NOMO-1 treated with DMSO at 0.1 percent for 48 hours (cell line): ENCODE results near the gene NID1.
"Not testable (repeated sequence)": the region's sequence is repeated elsewhere in the genome, so short reads cannot be mapped to it uniquely, and the experiment has no call there.

Experiments
- DNase-seq: peaks from one replicate; lab custom pipeline; 2025; ENCODE audit not compliant: unreplicated experiment; lab: John Stamatoyannopoulos, UW

NID1 gene

GRCh38 chr1:236096660-236097482 lies 32.0 kb upstream of the NID1 start:
- DNase-seq: peak; percentile 69

- no peak for DNase-seq
Observed at GRCh38 chr1:236095705-236096520, 31.0 kb upstream of the NID1 start.

- DNase-seq: no peak
Observed at GRCh38 chr1:236092899-236093298, 28.0 kb upstream of the NID1 start.

DNA sequence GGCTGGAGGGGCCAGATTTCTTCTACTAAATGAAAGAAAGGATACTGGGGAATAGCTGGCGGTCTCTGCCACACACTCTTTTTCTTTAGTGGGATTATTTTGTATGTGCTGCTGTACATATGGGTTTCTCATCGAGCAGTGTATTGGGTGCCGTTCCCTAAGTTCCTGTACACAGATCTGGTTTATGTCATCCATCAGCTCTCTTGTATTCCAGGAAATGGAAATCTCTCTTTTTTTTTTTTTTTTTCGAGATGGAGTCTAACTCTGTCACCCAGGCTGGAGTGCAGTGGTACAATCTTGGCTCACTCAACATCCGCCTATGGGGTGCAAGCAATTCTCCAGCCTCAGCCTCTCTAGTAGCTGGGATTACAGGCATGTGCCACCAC lies 27.0 kb upstream of the NID1 start:
- no peak for DNase-seq

GRCh38 chr1:236090741-236091147 lies 25.9 kb upstream of the NID1 start:
- no peak for DNase-seq

DNA sequence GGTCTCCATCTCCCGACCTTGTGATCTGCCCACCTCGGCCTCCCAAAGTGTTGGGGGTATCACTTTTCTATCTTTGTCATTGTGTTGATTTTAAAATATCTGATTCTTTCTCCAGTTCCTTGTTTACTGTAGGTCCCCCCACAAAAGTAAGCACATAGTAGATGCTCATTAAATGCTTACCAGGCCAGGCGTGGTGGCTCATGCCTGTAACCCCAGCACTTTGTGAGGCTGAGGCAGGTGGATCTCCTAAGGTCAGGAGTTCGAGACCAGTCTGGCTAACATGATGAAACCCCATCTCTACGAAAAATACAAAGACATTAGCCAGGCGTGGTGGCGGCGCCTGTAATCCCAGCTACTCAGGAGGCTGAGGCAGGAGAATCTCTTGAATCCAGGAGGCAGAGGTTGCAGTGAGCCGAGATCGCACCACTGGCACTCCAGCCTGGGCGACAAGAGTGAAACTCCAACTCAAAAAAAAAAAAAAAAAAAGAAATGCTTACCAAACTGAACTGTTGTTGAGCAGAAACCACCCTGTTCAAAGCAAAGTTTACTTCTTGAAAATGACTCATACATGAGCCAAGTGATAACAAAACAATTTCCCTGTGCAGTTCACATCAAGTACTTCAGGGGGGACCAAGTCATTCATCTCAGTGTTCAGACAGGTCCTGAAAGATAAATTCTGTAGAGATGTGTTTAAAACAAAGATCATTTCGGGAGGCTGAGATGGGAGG lies 24.3 kb upstream of the NID1 start:
- DNase-seq: peak; percentile 4

- no peak for DNase-seq
Observed at GRCh38 chr1:236086537-236086936, 21.6 kb upstream of the NID1 start.

- DNase-seq: no peak
Observed at GRCh38 chr1:236085545-236086159, 20.8 kb upstream of the NID1 start.

GRCh38 chr1:236084386-236084730 lies 19.5 kb upstream of the NID1 start:
- no peak for DNase-seq

DNA sequence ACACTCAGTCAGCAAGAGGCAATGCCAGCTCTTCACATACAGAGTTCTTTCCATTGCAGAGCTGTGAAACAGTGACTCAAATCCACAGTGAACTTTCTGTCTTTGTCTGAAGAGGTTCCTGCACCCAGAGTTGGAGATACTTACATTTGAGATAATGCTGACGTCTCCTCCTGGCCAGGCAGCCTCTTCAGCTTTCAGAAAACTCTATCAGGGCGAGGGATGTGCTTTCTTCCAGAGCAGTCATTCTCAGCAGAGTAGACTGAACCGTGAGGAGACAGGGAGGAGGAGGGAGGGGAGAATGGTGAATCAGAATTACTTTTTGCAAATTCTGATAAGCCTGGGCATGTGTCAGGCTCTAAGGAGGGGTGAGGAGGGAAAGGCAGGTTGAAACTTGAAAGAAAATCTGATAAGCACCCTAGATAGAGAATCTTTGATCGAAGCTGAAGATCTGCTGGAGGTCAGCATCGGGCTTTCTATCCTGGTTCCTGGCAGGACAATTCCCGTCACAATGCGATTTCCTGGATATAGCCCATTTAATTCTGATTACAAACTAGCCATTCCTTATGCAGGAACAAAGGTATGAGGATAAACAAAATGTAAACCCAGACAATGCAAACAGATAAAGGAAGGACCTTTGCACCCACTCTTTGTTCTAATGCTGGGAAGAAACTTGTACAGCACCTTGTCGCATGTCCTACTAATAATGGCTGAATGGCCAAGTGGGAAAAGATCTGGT lies 18.9 kb upstream of the NID1 start:
- no peak for DNase-seq

- DNase-seq: no peak
Observed at GRCh38 chr1:236082526-236082925, 17.6 kb upstream of the NID1 start.

- DNase-seq: no peak
Observed at GRCh38 chr1:236081546-236082227, 16.8 kb upstream of the NID1 start.

- no peak for DNase-seq
Observed at GRCh38 chr1:236079703-236080102, 14.8 kb upstream of the NID1 start.

DNA sequence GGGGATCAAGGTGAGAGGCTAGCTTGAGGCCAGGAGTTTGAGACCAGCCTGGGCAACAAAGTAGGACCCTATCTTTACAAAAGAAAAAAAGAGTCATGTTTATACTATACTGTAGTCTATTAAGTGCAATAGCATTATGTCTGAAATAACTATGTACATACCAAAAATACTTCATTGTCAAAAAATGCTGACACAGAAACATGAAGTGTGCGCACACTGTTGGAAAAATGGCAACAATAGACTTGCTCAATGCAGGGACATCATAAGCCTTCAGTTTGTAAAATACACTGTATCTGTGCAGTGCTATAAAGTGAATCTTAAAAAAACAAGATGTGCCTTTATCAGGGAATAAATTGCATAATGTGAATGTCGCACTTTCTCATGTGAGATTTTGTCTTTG lies 14.1 kb upstream of the NID1 start:
- DNase-seq: no peak

DNA sequence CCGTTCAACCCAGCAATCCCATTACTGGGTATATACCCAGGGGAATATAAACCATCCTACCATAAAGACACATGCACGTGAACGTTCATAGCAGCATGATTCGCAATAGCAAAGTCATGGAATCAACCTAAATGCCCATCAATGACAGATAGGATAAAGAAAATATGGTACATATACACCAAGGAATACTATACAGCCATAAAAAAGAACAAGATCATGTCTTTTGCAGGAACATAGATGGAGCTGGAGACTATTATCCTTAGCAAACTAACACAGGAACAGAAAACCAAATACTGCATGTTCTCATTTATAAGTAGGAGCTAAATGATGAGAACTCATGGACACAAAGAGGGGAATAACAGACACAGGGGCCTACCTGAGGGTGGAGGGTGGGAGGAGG lies 13.2 kb upstream of the NID1 start:
- DNase-seq: not testable (repeated sequence)

GRCh38 chr1:236075848-236076247 lies 11.0 kb upstream of the NID1 start:
- no peak for DNase-seq

- no peak for DNase-seq
Observed at GRCh38 chr1:236073307-236073897, 8.5 kb upstream of the NID1 start.

DNA sequence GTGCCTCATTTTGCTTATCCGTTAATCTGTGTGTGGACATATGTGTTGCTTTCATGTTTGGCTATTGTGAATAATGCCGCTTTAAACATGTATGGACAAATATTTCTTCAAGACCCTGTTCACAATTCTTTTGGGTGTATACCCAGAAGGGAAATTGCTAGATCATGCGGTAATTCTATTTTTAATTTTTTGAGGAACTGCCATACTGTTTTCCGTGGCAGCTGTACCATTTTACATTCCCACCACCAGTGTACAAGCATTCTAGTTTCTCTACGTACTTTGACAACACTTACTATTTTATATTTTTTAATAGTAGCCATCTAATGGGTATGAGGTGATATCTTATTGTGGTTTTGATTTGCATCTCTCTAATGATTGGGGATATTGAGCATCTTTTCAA lies 7.1 kb upstream of the NID1 start:
- peak; percentile 55 for DNase-seq

- DNase-seq: no peak
Observed at GRCh38 chr1:236070753-236071152, 5.9 kb upstream of the NID1 start.

GRCh38 chr1:236069796-236070195 lies 4.9 kb upstream of the NID1 start:
- no peak for DNase-seq
